HEK293T (cell line): ENCODE measurements around the gene SHISA9.

Experiments used
- CTCF ChIA-PET: fragments of 350-600 bp; formaldehyde crosslinking; extraction: SDS; loops from one replicate; lab custom pipeline; 2021; ENCODE audit warnings: antibody characterized with exemption, inconsistent platforms; lab: Yijun Ruan, JAX
- POLR2A ChIA-PET: fragments of 350-600 bp; formaldehyde crosslinking; extraction: SDS; loops from one replicate; lab custom pipeline; 2020; ENCODE audit warnings: antibody characterized with exemption, inconsistent platforms; lab: Yijun Ruan, JAX
- DNase-seq: peaks from one replicate; pipeline ENCODE4 v3.0.0; 2012; ENCODE audit warnings: mixed read lengths; ENCODE audit errors: extremely low spot score
- ARNT ChIP-seq: fragments of 450-650 bp; IDR thresholded peaks from 2 replicates; pipeline ENCODE4 v1.6.1; 2017; ENCODE audit warnings: mild to moderate bottlenecking
- BHLHE40 ChIP-seq: fragments of 450-650 bp; IDR thresholded peaks from 2 replicates; pipeline ENCODE4 v1.6.1; 2016; ENCODE audit warnings: mild to moderate bottlenecking, moderate library complexity, borderline replicate concordance
- CTBP1 ChIP-seq: fragments of 450-650 bp; IDR thresholded peaks from 2 replicates; pipeline ENCODE4 v1.6.1; 2016; ENCODE audit warnings: borderline replicate concordance
- ELF4 ChIP-seq: fragments of 450-650 bp; IDR thresholded peaks from 2 replicates; pipeline ENCODE4 v1.6.1; 2017; ENCODE audit warnings: antibody characterized with exemption
- FOXA1 ChIP-seq: fragments of 450-650 bp; IDR thresholded peaks from 2 replicates; pipeline ENCODE4 v1.6.1; 2016; ENCODE audit warnings: mild to moderate bottlenecking
- FOXK2 ChIP-seq: fragments of 450-650 bp; IDR thresholded peaks from 2 replicates; pipeline ENCODE4 v1.6.1; 2016; ENCODE audit warnings: mild to moderate bottlenecking
- FOXM1 ChIP-seq: fragments of 450-650 bp; IDR thresholded peaks from 2 replicates; pipeline ENCODE4 v1.6.1; 2017; ENCODE audit warnings: mild to moderate bottlenecking, borderline replicate concordance
- HDGF ChIP-seq: fragments of 450-650 bp; IDR thresholded peaks from 2 replicates; pipeline ENCODE4 v1.6.1; 2017; ENCODE audit warnings: antibody characterized with exemption, borderline replicate concordance
- L3MBTL2 ChIP-seq: fragments of 450-650 bp; conservative IDR thresholded peaks from 2 replicates; pipeline ENCODE4 v1.6.1; 2016; ENCODE audit warnings: mild to moderate bottlenecking
- LEF1 ChIP-seq: fragments of 450-650 bp; IDR thresholded peaks from 2 replicates; pipeline ENCODE4 v1.6.1; 2017; ENCODE audit warnings: mild to moderate bottlenecking, borderline replicate concordance
- NFRKB ChIP-seq: fragments of 450-650 bp; IDR thresholded peaks from 2 replicates; pipeline ENCODE4 v1.6.1; 2016; ENCODE audit warnings: mild to moderate bottlenecking, moderate library complexity
- SP1 ChIP-seq: fragments of 450-650 bp; IDR thresholded peaks from 2 replicates; pipeline ENCODE4 v1.6.1; 2017
- SUZ12 ChIP-seq: fragments of 450-650 bp; IDR thresholded peaks from 2 replicates; pipeline ENCODE4 v1.6.1; 2016; ENCODE audit warnings: mild to moderate bottlenecking
- TARDBP ChIP-seq: fragments of 450-650 bp; IDR thresholded peaks from 2 replicates; pipeline ENCODE4 v1.6.1; 2016
- ZNF384 ChIP-seq: fragments of 450-650 bp; IDR thresholded peaks from 2 replicates; pipeline ENCODE4 v1.6.1; 2016
- TF ChIP-seq, protein P1 (sequence below): fragments of 450-650 bp; IDR thresholded peaks from 2 replicates; pipeline ENCODE4 v1.6.1; 2016

The SHISA9 gene

DNA sequence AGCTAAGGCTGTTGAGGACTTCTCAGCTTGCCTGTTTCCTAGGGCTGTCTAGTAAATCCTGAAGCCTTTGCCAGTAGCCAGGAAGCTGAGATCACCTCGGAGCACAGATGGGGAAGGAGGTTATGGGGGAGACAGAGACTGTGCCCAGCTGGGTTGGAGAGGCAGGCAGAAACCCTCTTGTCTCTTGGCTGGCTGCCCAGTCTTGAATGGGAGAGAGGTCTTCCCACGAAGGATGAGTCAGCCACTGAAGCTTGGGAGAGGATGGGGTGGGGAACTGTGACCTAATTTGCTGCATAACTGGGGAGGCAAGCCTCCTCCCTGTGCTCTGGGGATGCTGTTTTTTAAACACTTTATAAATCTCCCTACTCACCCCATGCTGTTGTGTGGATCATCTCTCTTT, 69.8 kb downstream of the SHISA9 start:
- DNase-seq, result no peak
- ChIA-PET POLR2A (no interaction called here), CTCF (no interaction called here)

DNA sequence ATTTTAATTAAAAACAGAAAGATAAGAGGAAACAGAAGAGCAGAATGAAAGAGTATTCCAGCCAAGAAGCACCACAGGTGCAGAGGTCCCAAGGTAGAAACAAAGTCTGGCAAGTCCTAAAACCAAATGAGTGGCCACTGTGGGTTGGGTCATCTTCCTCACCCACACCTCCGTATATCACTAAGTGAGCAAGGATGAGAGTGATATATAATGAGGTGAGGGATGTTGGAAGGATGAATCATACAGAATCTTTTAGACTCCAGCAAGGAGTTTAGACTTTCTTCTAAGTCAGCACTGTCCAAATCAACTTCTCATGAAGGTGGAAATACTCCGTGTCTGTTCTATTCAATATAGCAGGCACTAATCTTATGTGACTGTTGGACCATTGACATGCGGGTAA, 70.8 kb downstream of the SHISA9 start:
- no peak for TF ChIP-seq LEF1
- TF ChIP-seq, protein P1, sequence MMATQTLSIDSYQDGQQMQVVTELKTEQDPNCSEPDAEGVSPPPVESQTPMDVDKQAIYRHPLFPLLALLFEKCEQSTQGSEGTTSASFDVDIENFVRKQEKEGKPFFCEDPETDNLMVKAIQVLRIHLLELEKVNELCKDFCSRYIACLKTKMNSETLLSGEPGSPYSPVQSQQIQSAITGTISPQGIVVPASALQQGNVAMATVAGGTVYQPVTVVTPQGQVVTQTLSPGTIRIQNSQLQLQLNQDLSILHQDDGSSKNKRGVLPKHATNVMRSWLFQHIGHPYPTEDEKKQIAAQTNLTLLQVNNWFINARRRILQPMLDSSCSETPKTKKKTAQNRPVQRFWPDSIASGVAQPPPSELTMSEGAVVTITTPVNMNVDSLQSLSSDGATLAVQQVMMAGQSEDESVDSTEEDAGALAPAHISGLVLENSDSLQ, result no peak

More for the DNA sequence above, 69.8 kb downstream of the SHISA9 start:
- TF ChIP-seq TARDBP (no peak), SUZ12 (no peak), SP1 (no peak), ZNF384 (no peak), ARNT (no peak), FOXM1 (no peak), NFRKB (no peak), L3MBTL2 (no peak)

DNA sequence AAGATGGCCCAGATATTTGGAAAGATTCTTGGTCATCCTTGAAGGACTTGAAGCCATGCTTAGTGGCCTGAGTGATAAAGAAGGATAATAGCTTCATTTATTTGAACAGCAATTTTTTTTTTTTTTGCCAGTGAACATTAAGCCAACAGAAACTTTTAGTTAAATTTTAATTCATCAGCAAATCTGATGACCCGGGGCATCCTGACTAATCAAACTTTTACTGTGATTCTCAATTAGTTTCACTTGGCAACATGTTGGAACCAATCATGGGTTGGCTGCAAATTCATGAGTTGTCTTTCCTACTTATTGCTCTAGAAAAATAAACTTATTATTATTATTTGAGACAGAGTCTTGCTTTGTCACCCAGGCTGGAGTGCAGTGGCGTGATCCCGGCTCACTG, 74.4 kb downstream of the SHISA9 start:
- ChIA-PET CTCF (no interaction called here), POLR2A (no interaction called here)

More for the DNA sequence above, 70.8 kb downstream of the SHISA9 start:
- DNase-seq, result no peak
- ChIA-PET POLR2A (no interaction called here), CTCF (no interaction called here)

DNA sequence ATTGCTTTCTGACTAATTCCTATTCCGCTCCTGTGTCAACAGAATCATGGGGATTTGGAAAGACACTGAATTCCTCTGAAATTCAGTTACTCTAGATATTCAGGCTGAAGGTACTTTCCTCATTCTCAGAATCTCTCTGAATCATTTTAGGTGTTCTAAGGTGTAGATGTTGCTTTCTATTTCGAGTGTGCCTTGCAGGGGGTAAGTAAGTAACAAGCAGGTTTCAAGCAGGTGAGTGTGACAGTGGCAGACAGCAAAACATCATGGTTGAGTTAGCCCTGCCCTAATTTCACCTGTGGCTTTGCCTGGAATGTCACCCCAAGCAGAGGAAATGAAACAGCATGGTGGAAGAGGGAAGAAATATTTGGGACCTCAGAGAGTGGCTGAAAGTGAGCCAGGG, 75.1 kb downstream of the SHISA9 start:
- DNase-seq, result no peak
- TF ChIP-seq ARNT, result no peak
- TF ChIP-seq CTBP1, result no peak
- TF ChIP-seq LEF1, result no peak
- POLR2A ChIA-PET, result no interaction called here
- CTCF ChIA-PET, result no interaction called here

More for the DNA sequence above, 74.4 kb downstream of the SHISA9 start:
- no peak for DNase-seq
- TF ChIP-seq ARNT (no peak), L3MBTL2 (no peak), FOXA1 (no peak), TARDBP (no peak), LEF1 (no peak), BHLHE40 (no peak), NFRKB (no peak), SP1 (no peak), SUZ12 (no peak), FOXK2 (no peak)
- TF ChIP-seq, protein P1, result no peak

DNA sequence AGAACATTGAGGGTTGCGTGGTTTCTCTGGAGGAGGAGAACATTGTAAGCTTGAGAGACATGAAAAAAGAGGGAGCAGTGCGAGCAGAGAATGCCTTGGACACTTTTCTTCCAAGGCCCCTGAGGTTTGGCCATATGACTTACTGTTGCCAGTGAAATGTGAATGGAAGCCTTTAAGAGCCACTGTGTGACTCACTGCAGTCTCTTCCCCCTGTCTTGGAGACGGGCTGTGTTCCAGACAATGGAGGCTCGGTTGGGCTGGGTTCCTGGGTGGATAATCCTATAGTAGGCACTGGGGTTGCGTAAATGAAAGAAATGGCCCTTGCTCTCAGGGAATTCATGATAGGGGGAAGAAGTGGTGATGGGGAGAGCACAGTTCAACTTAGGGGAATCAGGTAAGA, 75.5 kb downstream of the SHISA9 start:
- DNase-seq, result no peak
- TF ChIP-seq ARNT, result no peak
- TF ChIP-seq LEF1, result no peak
- TF ChIP-seq FOXK2, result no peak
- no peak for TF ChIP-seq ZNF384
- no peak for TF ChIP-seq BHLHE40
- no peak for TF ChIP-seq CTBP1
- no peak for TF ChIP-seq SUZ12
- TF ChIP-seq TARDBP, result no peak
- no peak for TF ChIP-seq SP1
- no peak for TF ChIP-seq L3MBTL2
- TF ChIP-seq FOXM1, result no peak
- TF ChIP-seq FOXA1, result no peak
- TF ChIP-seq NFRKB, result no peak
- no peak for TF ChIP-seq ELF4
- TF ChIP-seq, protein P1, result no peak
- no peak for TF ChIP-seq HDGF
- CTCF ChIA-PET, result no interaction called here
- POLR2A ChIA-PET, result no interaction called here

DNA sequence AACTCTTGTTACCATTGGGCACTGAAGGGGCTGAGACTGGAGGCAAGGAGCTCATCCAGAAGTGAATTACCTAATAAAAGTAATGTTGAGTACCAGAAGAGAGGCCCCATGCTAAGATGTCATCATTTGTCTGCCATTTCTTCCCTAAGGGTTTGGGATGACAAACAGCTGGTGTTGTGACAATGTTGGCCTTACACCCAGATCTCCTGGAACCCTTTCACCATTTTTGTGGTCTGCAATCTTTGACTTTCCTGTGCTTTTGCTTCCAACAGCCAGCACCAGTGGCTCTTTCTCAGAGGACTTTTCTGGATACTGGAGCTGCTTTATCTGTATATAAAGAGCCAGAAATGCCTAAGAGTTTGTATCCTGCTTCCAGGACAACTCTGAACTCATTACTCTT, 84.1 kb downstream of the SHISA9 start:
- ChIA-PET POLR2A (no interaction called here), CTCF (no interaction called here)
- TF ChIP-seq SUZ12 (no peak), LEF1 (no peak), ZNF384 (no peak), ARNT (no peak), TARDBP (no peak), FOXM1 (no peak), SP1 (no peak), FOXK2 (no peak), HDGF (no peak), NFRKB (no peak), CTBP1 (no peak), L3MBTL2 (no peak), FOXA1 (no peak), BHLHE40 (no peak), ELF4 (no peak)
- TF ChIP-seq, protein P1, result no peak
- DNase-seq, result no peak

DNA sequence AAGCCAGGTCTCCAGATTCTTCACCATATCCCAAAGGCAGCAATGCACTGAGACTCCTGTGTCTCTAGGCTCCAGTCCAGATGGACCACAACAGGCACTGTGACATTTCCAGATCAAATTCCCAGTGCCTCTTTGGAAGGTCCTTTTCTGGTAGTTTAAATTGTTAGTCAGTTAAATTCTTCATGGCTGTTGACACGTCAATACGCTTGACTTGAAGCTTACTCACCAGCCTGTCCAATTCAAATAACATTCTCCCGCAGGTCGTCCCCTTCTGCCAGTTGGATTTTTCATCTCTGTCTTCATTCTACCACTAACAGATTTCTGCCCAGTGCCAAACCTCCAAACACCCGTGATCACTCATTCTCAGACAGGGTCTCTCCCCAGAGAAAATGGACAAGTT, 86.7 kb downstream of the SHISA9 start:
- no peak for DNase-seq
- no peak for TF ChIP-seq CTBP1
- TF ChIP-seq HDGF, result no peak
- no peak for TF ChIP-seq L3MBTL2
- TF ChIP-seq ZNF384, result no peak
- no peak for TF ChIP-seq SUZ12
- no peak for TF ChIP-seq SP1
- TF ChIP-seq FOXA1, result no peak
- TF ChIP-seq BHLHE40, result no peak
- TF ChIP-seq ELF4, result no peak
- no peak for TF ChIP-seq FOXK2
- ChIA-PET POLR2A (no interaction called here), CTCF (no interaction called here)
